SK-N-SH treated with all-trans-retinoic acid at 6 μM for 48 hours (cell line): ENCODE measurements around the gene SMAD6.

Experiments
- BACH2 ChIP-seq: fragments of 250-450 bp; sonication (Bioruptor Pico); IDR thresholded peaks from 2 replicates; pipeline ENCODE4 v1.9.0; 2021; ENCODE audit warnings: mild to moderate bottlenecking, borderline replicate concordance
- CSDC2 ChIP-seq: fragments of 250-450 bp; sonication (Bioruptor Pico); IDR thresholded peaks from 2 replicates; pipeline ENCODE4 v1.5.0; 2020; ENCODE audit warnings: mild to moderate bottlenecking, moderate library complexity
- CSRNP3 ChIP-seq: fragments of 250-450 bp; sonication (Bioruptor Pico); IDR thresholded peaks from 2 replicates; pipeline ENCODE4 v1.5.1; 2021; ENCODE audit warnings: mild to moderate bottlenecking, moderate library complexity
- ESRRG ChIP-seq: fragments of 250-450 bp; sonication (Bioruptor Pico); IDR thresholded peaks from 2 replicates; pipeline ENCODE4 v1.6.1; 2021; ENCODE audit warnings: mild to moderate bottlenecking
- TF ChIP-seq, protein P1 (sequence below): fragments of 250-450 bp; sonication (Bioruptor Pico); IDR thresholded peaks from 2 replicates; pipeline ENCODE4 v1.8.0; 2020; ENCODE audit warnings: mild to moderate bottlenecking, moderate library complexity, borderline replicate concordance

GRCh38 chr15:66778314-66778665 is 76.3 kb downstream of the SMAD6 start:
- TF ChIP-seq BACH2 = no peak
- TF ChIP-seq CSDC2 (CRISPR knock-in tag) = no peak
- no peak for TF ChIP-seq CSRNP3 (CRISPR knock-in tag)
- no peak for TF ChIP-seq ESRRG
- TF ChIP-seq, protein P1, sequence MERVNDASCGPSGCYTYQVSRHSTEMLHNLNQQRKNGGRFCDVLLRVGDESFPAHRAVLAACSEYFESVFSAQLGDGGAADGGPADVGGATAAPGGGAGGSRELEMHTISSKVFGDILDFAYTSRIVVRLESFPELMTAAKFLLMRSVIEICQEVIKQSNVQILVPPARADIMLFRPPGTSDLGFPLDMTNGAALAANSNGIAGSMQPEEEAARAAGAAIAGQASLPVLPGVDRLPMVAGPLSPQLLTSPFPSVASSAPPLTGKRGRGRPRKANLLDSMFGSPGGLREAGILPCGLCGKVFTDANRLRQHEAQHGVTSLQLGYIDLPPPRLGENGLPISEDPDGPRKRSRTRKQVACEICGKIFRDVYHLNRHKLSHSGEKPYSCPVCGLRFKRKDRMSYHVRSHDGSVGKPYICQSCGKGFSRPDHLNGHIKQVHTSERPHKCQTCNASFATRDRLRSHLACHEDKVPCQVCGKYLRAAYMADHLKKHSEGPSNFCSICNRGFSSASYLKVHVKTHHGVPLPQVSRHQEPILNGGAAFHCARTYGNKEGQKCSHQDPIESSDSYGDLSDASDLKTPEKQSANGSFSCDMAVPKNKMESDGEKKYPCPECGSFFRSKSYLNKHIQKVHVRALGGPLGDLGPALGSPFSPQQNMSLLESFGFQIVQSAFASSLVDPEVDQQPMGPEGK (CRISPR knock-in tag) = no peak
